GM23248 (cell line): ENCODE measurements around the gene PLEKHG5. TPM values are rescaled to one million over a fixed set of nuclear protein-coding genes. Genes with fewer than 3 reads are reported as not detected.
"Not testable (repeated sequence)": the region's sequence is repeated elsewhere in the genome, so short reads cannot be mapped to it uniquely, and the experiment has no call there.

ENCODE experiments used
- DNase-seq: peaks from one replicate; pipeline ENCODE4 v3.0.0-alpha.2; 2015
- H2AFZ ChIP-seq: fragments of 200-600 bp; sonication (generic); 2 replicates; pipeline ENCODE4 v1.6.1; 2016; ENCODE audit warnings: antibody characterized with exemption
- H3F3A ChIP-seq: fragments of 200-600 bp; sonication (generic); 2 replicates; pipeline ENCODE4 v1.6.1; 2016; ENCODE audit warnings: mild to moderate bottlenecking, antibody characterized with exemption, mixed run types; ENCODE audit not compliant: insufficient read depth
- H3K27ac ChIP-seq: fragments of 200-600 bp; sonication (generic); 2 replicates; pipeline ENCODE4 v1.5.1; 2016; ENCODE audit warnings: mild to moderate bottlenecking
- H3K27me3 ChIP-seq: fragments of 200-600 bp; sonication (generic); replicated peaks from 2 replicates; pipeline ENCODE4 v1.6.1; 2016; ENCODE audit warnings: mild to moderate bottlenecking; ENCODE audit not compliant: insufficient read depth
- H3K36me3 ChIP-seq: fragments of 200-600 bp; sonication (generic); 2 replicates; pipeline ENCODE4 v1.6.1; 2016; ENCODE audit warnings: low read depth, mild to moderate bottlenecking
- H3K4me1 ChIP-seq: fragments of 200-600 bp; sonication (generic); 2 replicates; pipeline ENCODE4 v1.6.1; 2016; ENCODE audit warnings: mild to moderate bottlenecking; ENCODE audit not compliant: insufficient read depth
- H3K4me2 ChIP-seq: fragments of 200-600 bp; sonication (generic); one replicate; pipeline ENCODE4 v1.6.1; 2016; ENCODE audit warnings: mild to moderate bottlenecking; ENCODE audit not compliant: unreplicated experiment
- H3K4me3 ChIP-seq: fragments of 200-600 bp; sonication (generic); 2 replicates; pipeline ENCODE4 v1.5.1; 2016; ENCODE audit warnings: mild to moderate bottlenecking
- H3K79me2 ChIP-seq: fragments of 200-600 bp; sonication (generic); 2 replicates; pipeline ENCODE4 v1.6.1; 2016; ENCODE audit warnings: mild to moderate bottlenecking; ENCODE audit not compliant: insufficient read depth
- H3K9ac ChIP-seq: fragments of 200-600 bp; sonication (generic); 2 replicates; pipeline ENCODE4 v1.6.1; 2016; ENCODE audit warnings: mild to moderate bottlenecking
- H3K9me2 ChIP-seq: fragments of 200-600 bp; sonication (generic); 2 replicates; pipeline ENCODE4 v1.6.1; 2016; ENCODE audit warnings: mixed run types, mild to moderate bottlenecking, moderate library complexity; ENCODE audit not compliant: insufficient read depth
- H3K9me3 ChIP-seq: fragments of 200-600 bp; sonication (generic); one replicate; pipeline ENCODE4 v1.6.1; 2017; ENCODE audit warnings: low read depth
- H4K20me1 ChIP-seq: fragments of 200-600 bp; sonication (generic); 2 replicates; pipeline ENCODE4 v1.6.0; 2016; ENCODE audit not compliant: insufficient read depth
- EZH2 ChIP-seq: fragments of 200-600 bp; sonication (generic); IDR thresholded peaks from 2 replicates; pipeline ENCODE4 v1.6.1; 2018; ENCODE audit warnings: antibody characterized with exemption, mild to moderate bottlenecking; ENCODE audit not compliant: insufficient read depth, poor library complexity, severe bottlenecking
- EZH2phosphoT487 ChIP-seq: fragments of 200-600 bp; sonication (generic); IDR thresholded peaks from 2 replicates; pipeline ENCODE4 v1.6.1; 2018; ENCODE audit warnings: antibody characterized with exemption, moderate library complexity, mild to moderate bottlenecking, low read depth; ENCODE audit not compliant: insufficient read depth
- WGBS, 2 experiments: methylation state at CpG; one replicate each; pipeline ENCODE4 v1.1.6; 2015 to 2017; ENCODE audit warnings: low lambda C conversion rate in 2 of 2, low coverage in 1 of 2; ENCODE audit errors: missing lambda C conversion rate in 2 of 2; 5-methylcytosine and 5-hydroxymethylcytosine counted together
- in situ Hi-C: fragments of 300-500 bp; cut with MboI; formaldehyde crosslinking; loops from 2 replicates; pipeline ENCODE4 v1.15.0; 2020
- polyA plus RNA-seq: library from polyadenylated mRNA; unstranded; fragments of >200 nt; fragmentation: Nextera tagmentation; extraction: Ambion mirVana; gene quantifications from 2 replicates; pipeline ENCODE4 v1.2.1, GENCODE V29; 2016
- total RNA-seq: library from RNA; depleted of rRNA; stranded (reverse); fragments of >200 nt; shearing (Covaris generic); gene quantifications from 2 replicates; pipeline ENCODE4 v1.2.3, GENCODE V29; 2014

The PLEKHG5 gene
- total and polyA plus RNA-seq, 2 experiments from 2014 or later = 2.8 to 7.6 TPM

DNA sequence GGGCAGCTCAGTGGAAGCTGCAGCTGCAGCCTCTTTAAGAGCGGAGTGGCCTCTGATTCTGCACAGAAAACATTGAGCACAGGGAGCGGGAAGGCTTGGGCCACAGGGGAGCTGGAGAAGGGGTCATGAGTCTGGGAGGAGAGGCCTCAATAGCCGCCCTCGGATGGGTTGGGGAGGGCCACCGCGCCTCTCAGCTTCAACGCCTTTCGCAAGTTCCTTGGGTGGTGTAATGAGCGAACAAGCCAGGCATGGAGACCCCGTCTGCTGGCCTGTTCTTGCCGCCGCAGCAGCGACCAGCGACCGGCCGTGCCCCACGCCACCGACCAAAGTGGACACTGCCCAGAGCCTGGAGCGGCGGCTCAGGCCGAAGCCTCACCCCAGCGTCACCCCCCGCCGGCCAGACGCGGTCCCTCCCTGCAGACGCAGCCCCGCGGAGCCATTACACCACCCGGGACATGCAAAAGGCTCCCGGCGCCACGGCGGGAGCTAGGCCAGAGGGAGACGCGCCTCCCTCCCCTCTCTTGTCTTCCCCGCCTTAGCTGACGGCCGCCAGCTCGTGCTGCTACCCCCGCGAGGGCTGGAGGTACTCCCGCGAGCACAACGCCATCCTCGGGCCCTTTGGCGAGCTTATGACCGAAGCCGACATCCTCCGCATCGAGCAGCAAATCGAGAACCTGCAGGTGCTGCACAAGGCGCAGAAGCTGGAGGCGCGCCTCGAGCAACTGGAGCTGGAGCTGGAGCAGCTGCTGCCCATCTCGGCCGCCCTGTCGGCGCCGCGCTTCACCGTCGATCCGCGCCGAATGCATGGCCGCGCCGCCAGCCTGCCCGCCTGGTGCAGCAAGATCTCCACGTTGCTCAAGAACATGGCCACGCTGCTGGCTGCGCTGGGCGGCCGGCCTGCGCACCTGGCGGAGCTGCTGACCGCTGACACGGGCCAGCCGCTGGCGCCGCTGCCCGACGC, 37.3 kb downstream of the PLEKHG5 start:
- 0 out of 2 replicates have a peak, but pooled peaks have one; percentile 50 for TF ChIP-seq EZH2phosphoT487
- H3K9me2 ChIP-seq, H3K9me3 ChIP-seq, H3K4me1 ChIP-seq, H3K9ac ChIP-seq, in situ Hi-C loops, H3K36me3 ChIP-seq, H2AFZ ChIP-seq, H3K27ac ChIP-seq, H3K79me2 ChIP-seq, H3F3A ChIP-seq, H3K4me3 ChIP-seq, H3K4me2 ChIP-seq, H4K20me1 ChIP-seq: not testable (repeated sequence)
- H3K27me3 ChIP-seq = peaks cover 64% of the 10 kb centered on the region
- WGBS, 2 experiments = 3 to 5% methylated on average over 67 to 79 of the region's 85 CpGs
- peak; percentile 38 for DNase-seq

DNA sequence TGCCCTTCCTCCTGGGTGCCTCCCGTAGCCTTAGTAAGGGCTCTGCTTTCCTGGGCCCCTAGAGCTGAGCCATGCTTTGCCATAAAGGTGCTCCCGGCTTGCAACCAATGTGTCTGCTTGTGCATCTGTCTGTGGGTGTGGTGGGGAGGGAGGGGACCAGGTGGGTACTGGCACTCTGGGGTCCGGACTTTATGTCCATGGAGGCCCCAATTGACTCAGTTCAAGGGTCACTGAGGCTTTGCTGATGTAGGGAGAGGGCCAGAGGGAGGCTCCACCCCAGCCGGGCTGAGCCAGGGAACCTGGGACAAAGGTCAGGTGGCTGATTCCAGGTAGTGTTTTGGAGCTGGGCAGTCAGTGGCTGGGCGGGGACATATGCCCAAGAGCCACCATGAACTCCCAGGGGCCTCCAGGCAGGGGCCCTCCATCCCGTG, 40.5 kb downstream of the PLEKHG5 start:
- Histone ChIP-seq H3K9ac (no peak overlapping the region), H3K79me2 (no peaks in the 10 kb centered on the region), H3K4me1 (no peaks in the 10 kb centered on the region), H3K4me2 (no peak overlapping the region), H2AFZ (no peak overlapping the region), H3K9me2 (no peaks in the 10 kb centered on the region), H3K27ac (no peak overlapping the region), H3K36me3 (no peaks in the 10 kb centered on the region), H3K27me3 (peaks cover 73% of the 10 kb centered on the region), H4K20me1 (no peaks in the 10 kb centered on the region), H3K9me3 (no peaks in the 10 kb centered on the region), H3K4me3 (no peak overlapping the region), H3F3A (no peaks in the 10 kb centered on the region)
- in situ Hi-C loops = no loop called here
- TF ChIP-seq EZH2phosphoT487 (no peak), EZH2 (no peak)
- 32% methylated on average over 6 of the region's 6 CpGs for WGBS, 2 experiments
- no peak for DNase-seq

DNA sequence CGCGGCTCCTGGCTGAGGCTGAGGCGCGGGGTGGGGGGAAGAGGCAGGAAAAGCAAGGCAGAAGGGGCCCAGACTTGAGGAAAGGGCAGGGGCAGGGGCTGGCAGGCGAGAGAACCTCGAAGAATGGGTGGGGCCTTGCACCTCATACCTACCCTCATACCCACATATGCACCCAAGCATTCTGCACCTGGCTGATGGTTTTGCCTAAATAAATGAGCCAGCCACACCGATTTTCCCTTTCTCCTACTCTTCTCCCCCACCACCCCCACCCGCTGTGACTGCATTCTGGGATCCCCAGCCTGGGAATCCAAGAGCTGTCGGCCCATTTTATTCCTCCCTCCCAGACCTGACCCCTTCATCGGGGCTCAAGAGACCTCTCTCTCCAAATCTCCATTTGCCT, 41.0 kb downstream of the PLEKHG5 start:
- H3K27me3 ChIP-seq = peaks cover 69% of the 10 kb centered on the region
- in situ Hi-C loops, H3F3A ChIP-seq, H4K20me1 ChIP-seq, DNase-seq, H3K9ac ChIP-seq, H3K27ac ChIP-seq, H3K9me3 ChIP-seq, H3K79me2 ChIP-seq, H3K9me2 ChIP-seq, H3K36me3 ChIP-seq, H3K4me2 ChIP-seq, H3K4me1 ChIP-seq, H2AFZ ChIP-seq, H3K4me3 ChIP-seq: not testable (repeated sequence)
- 26 to 34% methylated on average over 8 to 10 of the region's 10 CpGs for WGBS, 2 experiments

DNA sequence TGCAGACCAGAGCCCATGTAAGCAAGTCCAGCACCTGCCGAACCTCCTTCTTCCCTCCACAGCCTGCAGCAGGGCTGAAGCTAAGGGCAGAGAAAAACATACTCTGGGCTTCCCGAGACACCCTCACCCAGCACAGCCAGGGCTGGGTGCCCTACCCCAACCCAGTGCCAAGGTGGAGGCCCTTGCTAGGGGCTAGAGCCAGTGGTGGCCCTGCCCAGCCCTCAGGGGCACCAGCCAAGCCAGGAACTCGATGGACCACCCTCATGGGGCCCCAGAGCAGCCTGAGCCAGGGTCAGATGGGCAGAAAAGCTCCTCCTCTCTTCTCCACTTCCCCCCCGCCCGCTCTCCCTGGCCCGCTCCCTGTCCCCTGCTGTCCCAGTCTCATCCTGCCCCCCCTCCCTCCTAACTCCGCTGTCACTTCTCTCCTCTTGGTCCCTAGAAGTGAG, 41.4 kb downstream of the PLEKHG5 start:
- in situ Hi-C loops = no loop called here
- Histone ChIP-seq H3K9me2 (no peaks in the 10 kb centered on the region), H3K27ac (no peak overlapping the region), H3K36me3 (no peaks in the 10 kb centered on the region), H2AFZ (no peak overlapping the region), H3K4me2 (no peak overlapping the region), H3K9me3 (no peaks in the 10 kb centered on the region), H3F3A (no peaks in the 10 kb centered on the region), H3K27me3 (peaks cover 66% of the 10 kb centered on the region), H3K4me1 (no peaks in the 10 kb centered on the region), H3K79me2 (no peaks in the 10 kb centered on the region), H3K9ac (no peak overlapping the region), H3K4me3 (no peak overlapping the region), H4K20me1 (no peaks in the 10 kb centered on the region)
- TF ChIP-seq EZH2phosphoT487 = no peak
- no peak for TF ChIP-seq EZH2
- 20 to 33% methylated on average over 3 to 7 of the region's 7 CpGs for WGBS, 2 experiments
- DNase-seq = no peak
